Pancreas (tissue), 10 donors: ENCODE data around the gene GPC6. TPM values are rescaled to one million over a fixed set of nuclear protein-coding genes. Genes with fewer than 3 reads are reported as not detected.

Experiments used
- ATAC-seq, 4 donors: fragments of 200-7000 bp; cut with Tn5 transposase; one replicate each; pipeline versions ENCODE4 v1.8.0 to v1.9.1; 2020; ENCODE audit warnings: mild to moderate bottlenecking in 4 of 4, moderate library complexity in 4 of 4
- DNase-seq, 6 donors: peaks; one replicate each; pipeline ENCODE4 v3.0.0-alpha.2; 2020
- FAIRE-seq: peaks from 2 replicates; lab custom pipeline; 2012; peaks lifted over from hg19 to GRCh38; lab: Jason Lieb, UNC
- H3K27ac ChIP-seq, 4 donors: fragments of 200-600 bp; sonication (generic); 1 replicate in 3 of 4; 2 replicates in 1 of 4; pipeline versions ENCODE4 v1.5.0 to v1.8.0; 2020
- H3K27me3 ChIP-seq, 4 donors: fragments of 200-600 bp; one replicate each; pipeline ENCODE4 v1.8.0; 2021
- H3K36me3 ChIP-seq, 3 donors: fragments of 200-600 bp; sonication (generic) in 1 of 3; one replicate each; pipeline versions ENCODE4 v1.5.0 to v1.8.0; 2020 to 2021
- H3K4me1 ChIP-seq, 3 donors: fragments of 200-600 bp; one replicate each; pipeline ENCODE4 v1.8.0; 2021
- H3K4me3 ChIP-seq, 4 donors: fragments of 200-600 bp; sonication (generic) in 2 of 4; one replicate each; pipeline versions ENCODE4 v1.5.0 to v1.8.0; 2020 to 2021
- H3K9me3 ChIP-seq, 4 donors: fragments of 200-600 bp; one replicate each; pipeline ENCODE4 v1.8.0; 2021
- CTCF ChIP-seq, 4 donors: fragments of 200-600 bp; sonication (generic) in 3 of 4; IDR thresholded peaks; one replicate each; pipeline versions ENCODE4 v1.5.0 to v1.8.0; 2021; ENCODE audit warnings: antibody characterized with exemption in 4 of 4
- WGBS, 2 donors: extraction: QIAGEN DNeasy Blood & Tissue Kit; methylation state at CpG; one replicate each; pipeline ENCODE4 v1.1.7; 2013; 5-methylcytosine and 5-hydroxymethylcytosine counted together
- intact Hi-C, 3 donors: fragments of 100-400 bp; cut with DNase I; formaldehyde crosslinking; loops; one replicate each; pipeline versions ENCODE4 v1.11.1 to v1.14.2; 2022
- polyA plus RNA-seq, 2 donors: library from polyadenylated mRNA; stranded (reverse); fragments of 200-250 nt; gene quantifications; one replicate each; pipeline ENCODE4 v1.2.3, GENCODE V29; 2013
- total RNA-seq, 6 donors: library from RNA; stranded (reverse); fragmentation: NEBNext Ultra II Directional in 4 of 6; extraction: Animal tissue kit (Norgen Biotek cat#: 25700) in 4 of 6; gene quantifications; one replicate each; pipeline versions ENCODE4 v1.2.1 to v1.2.4, GENCODE V29; 2021 to 2023
- donor health status: healthy with polysubstance abuse.
- donor health status: DM: no; HTN: no; CAD: no; lungs with moderate emphysema.
- donor health status: DM: no; HTN: no; CAD: no.
- donor health status: control.
- donor health status: control.
- donor health status: Bipolar disorder and iron deficiency.
- donor health status: DM: yes; HTN: yes; CAD: no.
- donor health status: DM: no; HTN: no; CAD: no.
- donor health status: DM: no; HTN: no; CAD: no.
- donor health status: DM: yes; HTN: yes; CAD: no.

Gene GPC6
- total and polyA plus RNA-seq, 8 donors = 0.23 to 3.3 (median 1.2) TPM

GRCh38 chr13:93926425-93926824, 699.8 kb downstream of the GPC6 start:
- Histone ChIP-seq H3K27ac (no peak overlapping the region), H3K9me3 (no peaks in the 10 kb centered on the region), H3K36me3 (no peaks in the 10 kb centered on the region), H3K27me3 (no peaks in the 10 kb centered on the region), H3K4me1 (no peaks in the 10 kb centered on the region), H3K4me3 (no peak overlapping the region)
- FAIRE-seq = no peak
- DNase-seq = no peak
- intact Hi-C loops = no loop called here
- no peak for TF ChIP-seq CTCF (IDR thresholded peaks at IDR 0.05)
- 53 to 55% methylated on average over 1 of the region's 1 CpG for WGBS, 2 donors
- ATAC-seq = no peak

- Histone ChIP-seq H3K27ac (no peak overlapping the region), H3K36me3 (no peaks in the 10 kb centered on the region), H3K4me3 (no peak overlapping the region), H3K9me3 (no peaks in the 10 kb centered on the region), H3K27me3 (no peaks in the 10 kb centered on the region), H3K4me1 (no peaks in the 10 kb centered on the region)
- FAIRE-seq = no peak
- WGBS, 2 donors = 38 to 48% methylated on average over 1 of the region's 1 CpG
- ATAC-seq = no peak
- no peak for TF ChIP-seq CTCF (IDR thresholded peaks at IDR 0.05)
- intact Hi-C loops = no loop called here
- no peak for DNase-seq
Observed at GRCh38 chr13:93927431-93927830, 700.8 kb downstream of the GPC6 start.

GRCh38 chr13:93932901-93933300, 706.3 kb downstream of the GPC6 start:
- no peak for FAIRE-seq
- H3K27me3 ChIP-seq = peaks cover 0 to under 1% (median 0%) of the 10 kb centered on the region in 4 donors
- no peaks in the 10 kb centered on the region for H3K9me3 ChIP-seq
- ATAC-seq = no peak
- H3K27ac ChIP-seq = no peak overlapping the region
- DNase-seq = no peak
- intact Hi-C loops = no loop called here
- TF ChIP-seq CTCF (IDR thresholded peaks at IDR 0.05) = no peak
- no peaks in the 10 kb centered on the region for H3K4me1 ChIP-seq
- H3K36me3 ChIP-seq = no peaks in the 10 kb centered on the region
- H3K4me3 ChIP-seq = no peak overlapping the region
- WGBS, 2 donors = 92 to 94% methylated on average over 3 of the region's 3 CpGs

DNA sequence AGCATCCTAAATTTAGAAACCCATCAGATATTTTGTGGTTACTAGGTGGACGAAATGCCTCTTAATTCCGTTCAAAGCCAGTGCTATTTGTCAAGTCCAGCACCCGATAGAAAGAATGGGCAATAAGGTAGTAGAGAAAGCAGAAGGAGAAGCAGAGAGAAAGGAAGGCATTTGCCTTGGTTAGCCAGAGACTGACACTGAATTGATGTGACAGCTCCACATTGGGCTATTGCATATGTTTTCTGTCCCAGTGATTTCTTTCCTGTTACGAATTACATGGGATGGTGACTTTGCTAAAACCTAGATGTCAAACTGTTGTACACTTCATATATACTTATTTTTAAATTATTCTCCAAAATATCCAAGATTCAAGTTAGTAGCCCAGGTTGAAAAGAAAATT, 710.3 kb downstream of the GPC6 start:
- H3K27me3 ChIP-seq = peaks cover 0 to 3% (median 0%) of the 10 kb centered on the region in 4 donors
- no peak overlapping the region for H3K4me3 ChIP-seq
- 62 to 80% methylated on average over 4 of the region's 4 CpGs for WGBS, 2 donors
- intact Hi-C loops = no loop called here
- no peaks in the 10 kb centered on the region for H3K4me1 ChIP-seq
- no peak for FAIRE-seq
- TF ChIP-seq CTCF (IDR thresholded peaks at IDR 0.05) = no peak
- no peak overlapping the region for H3K27ac ChIP-seq
- H3K9me3 ChIP-seq = no peaks in the 10 kb centered on the region
- no peak for ATAC-seq
- H3K36me3 ChIP-seq = no peaks in the 10 kb centered on the region
- DNase-seq = no peak

DNA sequence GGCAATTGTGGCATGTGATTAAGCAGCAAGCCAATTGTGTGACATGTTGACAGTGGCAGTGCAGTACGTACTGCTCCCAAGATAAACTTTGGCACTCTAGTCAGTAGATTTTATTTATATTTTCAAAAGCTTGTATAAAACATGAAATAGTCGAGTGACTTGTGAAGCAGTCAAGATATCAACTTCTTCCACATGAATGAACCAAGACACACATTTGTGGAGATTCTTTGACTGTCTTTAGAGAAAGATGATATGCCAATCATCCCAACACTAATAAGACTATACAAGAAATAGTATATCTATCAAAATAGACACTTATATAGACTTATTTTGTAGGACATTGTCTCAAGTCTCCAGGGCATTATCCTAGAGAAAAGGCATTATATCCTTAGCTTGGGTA, 714.8 kb downstream of the GPC6 start:
- Histone ChIP-seq H3K36me3 (no peaks in the 10 kb centered on the region), H3K27ac (no peak overlapping the region), H3K27me3 (peaks cover 0 to 3% (median 0%) of the 10 kb centered on the region in 4 donors), H3K4me1 (no peaks in the 10 kb centered on the region), H3K9me3 (no peaks in the 10 kb centered on the region), H3K4me3 (no peak overlapping the region)
- DNase-seq (no peak), FAIRE-seq (no peak), ATAC-seq (no peak)
- no peak for TF ChIP-seq CTCF (IDR thresholded peaks at IDR 0.05)
- WGBS, 2 donors = 36 to 38% methylated on average over 2 of the region's 2 CpGs
- intact Hi-C loops = no loop called here
